H9 (cell line): ENCODE measurements around the gene BSPRY. TPM values are rescaled to one million over a fixed set of nuclear protein-coding genes. Genes with fewer than 3 reads are reported as not detected.

ENCODE experiments used
- DNase-seq: peaks from one replicate; pipeline ENCODE4 v3.0.0-alpha.2; 2017
- H2AFZ ChIP-seq: one replicate; pipeline ENCODE4 v1.6.1; 2013; ENCODE audit warnings: mild to moderate bottlenecking, low read length, control low read depth, moderate library complexity
- H2AK5ac ChIP-seq: 2 replicates; pipeline ENCODE4 v1.6.1; 2013; ENCODE audit warnings: low read length, control low read depth, mixed read lengths; ENCODE audit not compliant: insufficient read length
- H2BK120ac ChIP-seq: one replicate; pipeline ENCODE4 v1.6.1; 2013; ENCODE audit warnings: low read depth, mild to moderate bottlenecking, low read length, control low read depth, inconsistent platforms; ENCODE audit not compliant: poor library complexity, severe bottlenecking
- H2BK12ac ChIP-seq: 2 replicates; pipeline ENCODE4 v1.6.1; 2013; ENCODE audit warnings: low read length, control low read depth, mixed read lengths, low read depth; ENCODE audit not compliant: insufficient read length
- H2BK15ac ChIP-seq: 2 replicates; pipeline ENCODE4 v1.6.1; 2013; ENCODE audit warnings: low read depth, low read length, control low read depth
- H2BK20ac ChIP-seq: one replicate; pipeline ENCODE4 v1.6.1; 2013; ENCODE audit warnings: low read depth, mild to moderate bottlenecking, low read length, control low read depth, inconsistent platforms; ENCODE audit not compliant: poor library complexity, severe bottlenecking
- H2BK5ac ChIP-seq: 2 replicates; pipeline ENCODE4 v1.6.1; 2013; ENCODE audit warnings: low read length, control low read depth, mixed read lengths; ENCODE audit not compliant: insufficient read length
- H3K14ac ChIP-seq: 2 replicates; pipeline ENCODE4 v1.6.1; 2013; ENCODE audit warnings: low read length, control low read depth; ENCODE audit not compliant: insufficient read depth
- H3K18ac ChIP-seq: 2 replicates; pipeline ENCODE4 v1.6.1; 2013; ENCODE audit warnings: low read depth, mild to moderate bottlenecking, mixed read lengths, low read length, control low read depth; ENCODE audit not compliant: insufficient read length
- H3K23ac ChIP-seq: 2 replicates; pipeline ENCODE4 v1.6.1; 2013; ENCODE audit warnings: low read length, control low read depth, mixed read lengths, low read depth; ENCODE audit not compliant: insufficient read length
- H3K23me2 ChIP-seq: 2 replicates; pipeline ENCODE4 v1.6.1; 2013; ENCODE audit warnings: low read depth, mild to moderate bottlenecking, mixed read lengths, low read length, control low read depth; ENCODE audit not compliant: insufficient read length, poor library complexity, severe bottlenecking
- H3K27ac ChIP-seq: 2 replicates; pipeline ENCODE4 v1.5.1; 2013; ENCODE audit warnings: low read length, control low read depth, mixed read lengths, low read depth; ENCODE audit not compliant: insufficient read length
- H3K27me3 ChIP-seq: 2 replicates; pipeline ENCODE4 v1.6.1; 2013; ENCODE audit warnings: low read length, control low read depth, inconsistent platforms; ENCODE audit not compliant: insufficient read depth
- H3K4ac ChIP-seq: 2 replicates; pipeline ENCODE4 v1.6.1; 2013; ENCODE audit warnings: low read depth, mild to moderate bottlenecking, control low read depth, inconsistent platforms, low read length, moderate library complexity
- H3K4me1 ChIP-seq: 2 replicates; pipeline ENCODE4 v1.6.1; 2013; ENCODE audit warnings: low read length, control low read depth, inconsistent platforms; ENCODE audit not compliant: insufficient read depth
- H3K4me2 ChIP-seq: 2 replicates; pipeline ENCODE4 v1.6.1; 2013; ENCODE audit warnings: low read length, control low read depth, mixed read lengths; ENCODE audit not compliant: insufficient read length, insufficient read depth
- H3K56ac ChIP-seq: 2 replicates; pipeline ENCODE4 v1.6.1; 2013; ENCODE audit warnings: low read depth, mild to moderate bottlenecking, mixed read lengths, low read length, control low read depth; ENCODE audit not compliant: insufficient read length
- H3K79me1 ChIP-seq: 2 replicates; pipeline ENCODE4 v1.6.1; 2013; ENCODE audit warnings: low read depth, mild to moderate bottlenecking, moderate library complexity, low read length, control low read depth, inconsistent platforms; ENCODE audit not compliant: insufficient read depth, poor library complexity, severe bottlenecking
- H3K79me2 ChIP-seq: 2 replicates; pipeline ENCODE4 v1.6.1; 2013; ENCODE audit warnings: low read length, control low read depth, inconsistent platforms; ENCODE audit not compliant: insufficient read depth
- H3K9ac ChIP-seq: 2 replicates; pipeline ENCODE4 v1.6.1; 2013; ENCODE audit warnings: low read length, control low read depth, mixed read lengths; ENCODE audit not compliant: insufficient read length; ENCODE audit errors: extremely low read depth
- H3K9me3 ChIP-seq: one replicate; pipeline ENCODE4 v1.6.1; 2013; ENCODE audit warnings: low read depth, low read length, inconsistent platforms; ENCODE audit not compliant: control insufficient read depth
- H3T11ph ChIP-seq: one replicate; pipeline ENCODE4 v1.6.1; 2013; ENCODE audit warnings: mild to moderate bottlenecking, low read length, control low read depth, inconsistent platforms
- H4K20me1 ChIP-seq: one replicate; pipeline ENCODE4 v1.6.1; 2013; ENCODE audit not compliant: control insufficient read depth, insufficient read length, insufficient read depth
- H4K5ac ChIP-seq: 2 replicates; pipeline ENCODE4 v1.6.1; 2013; ENCODE audit warnings: low read depth, mild to moderate bottlenecking, mixed read lengths, low read length, control low read depth; ENCODE audit not compliant: insufficient read length
- H4K8ac ChIP-seq: replicated peaks from 2 replicates; pipeline ENCODE4 v1.6.1; 2013; ENCODE audit warnings: low read length, control low read depth, mixed read lengths, low read depth; ENCODE audit not compliant: insufficient read length
- H4K91ac ChIP-seq: 2 replicates; pipeline ENCODE4 v1.6.1; 2013; ENCODE audit warnings: low read depth, mild to moderate bottlenecking, moderate library complexity, mixed read lengths, low read length, control low read depth; ENCODE audit not compliant: insufficient read length
- H3K27ac Mint-ChIP-seq, 3 experiments: 2 replicates in 2 of 3; 3 replicates in 1 of 3; pipeline ENCODE4 v1.8.0; 2020 to 2021; ENCODE audit warnings: mixed read lengths in 3 of 3, mild to moderate bottlenecking in 1 of 3, moderate library complexity in 1 of 3
- H3K27me3 Mint-ChIP-seq: 2 replicates; pipeline ENCODE4 v1.8.0; 2021; ENCODE audit warnings: low read depth, mild to moderate bottlenecking, moderate library complexity, mixed read lengths
- H3K36me3 Mint-ChIP-seq, 3 experiments: 2 replicates in 2 of 3; 3 replicates in 1 of 3; pipeline ENCODE4 v1.8.0; 2020 to 2021; ENCODE audit warnings: low read depth in 3 of 3, mixed read lengths in 3 of 3; ENCODE audit not compliant: insufficient read depth in 1 of 3
- H3K4me1 Mint-ChIP-seq, 2 experiments: 2 replicates each; pipeline ENCODE4 v1.8.0; 2020; ENCODE audit warnings: mixed read lengths in 2 of 2
- H3K4me3 Mint-ChIP-seq, 2 experiments: 2 replicates in 1 of 2; 3 replicates in 1 of 2; pipeline ENCODE4 v1.8.0; 2020 to 2021; ENCODE audit warnings: mild to moderate bottlenecking in 2 of 2, mixed read lengths in 2 of 2, moderate library complexity in 1 of 2
- H3K9me3 Mint-ChIP-seq, 2 experiments: 2 replicates in 1 of 2; 3 replicates in 1 of 2; pipeline ENCODE4 v1.8.0; 2020; ENCODE audit warnings: mild to moderate bottlenecking in 2 of 2, mixed read lengths in 2 of 2, moderate library complexity in 1 of 2
- WGBS: extraction: QIAGEN DNeasy Blood & Tissue Kit; methylation state at CpG from one replicate; pipeline ENCODE4 v1.1.7; 2013; ENCODE audit warnings: missing lambda C conversion rate, low lambda C conversion rate, mixed read lengths; ENCODE audit not compliant: insufficient read length; ENCODE audit errors: extremely low coverage; 5-methylcytosine and 5-hydroxymethylcytosine counted together
- total RNA-seq: library from RNA; stranded (reverse); gene quantifications from 2 replicates; pipeline ENCODE4 v1.2.1, GENCODE V29; 2021
- TF ChIP-seq, protein P1 (sequence below): fragments of 200-600 bp; sonication (generic); conservative IDR thresholded peaks from 3 replicates; pipeline ENCODE4 v1.8.0; 2021; ENCODE audit warnings: antibody characterized with exemption, mild to moderate bottlenecking

The BSPRY gene
- total RNA-seq, 1 experiment from 2014 or later, result 4.5 TPM

DNA sequence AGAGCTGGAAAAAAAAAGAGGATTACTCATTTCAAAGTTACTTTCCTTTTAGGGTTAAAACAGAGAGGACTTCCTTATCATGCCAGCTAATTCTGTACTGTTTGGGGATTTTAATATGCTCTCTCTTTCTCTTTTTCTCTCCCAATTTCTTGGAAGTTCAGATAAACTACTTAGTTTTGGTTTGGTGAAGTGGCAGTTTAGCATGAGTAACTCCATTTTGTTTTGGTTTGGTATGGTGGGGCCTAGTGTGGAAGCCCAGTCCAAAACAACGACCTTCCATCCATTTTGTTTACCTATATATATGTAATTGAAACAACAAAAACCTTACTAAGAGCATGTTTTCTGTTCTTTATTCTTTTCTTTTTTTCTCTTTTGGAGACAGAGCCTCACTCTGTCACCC lies 3.7 kb upstream of the BSPRY start:
- H2AK5ac ChIP-seq, result no peak overlapping the region
- TF ChIP-seq, protein P1, sequence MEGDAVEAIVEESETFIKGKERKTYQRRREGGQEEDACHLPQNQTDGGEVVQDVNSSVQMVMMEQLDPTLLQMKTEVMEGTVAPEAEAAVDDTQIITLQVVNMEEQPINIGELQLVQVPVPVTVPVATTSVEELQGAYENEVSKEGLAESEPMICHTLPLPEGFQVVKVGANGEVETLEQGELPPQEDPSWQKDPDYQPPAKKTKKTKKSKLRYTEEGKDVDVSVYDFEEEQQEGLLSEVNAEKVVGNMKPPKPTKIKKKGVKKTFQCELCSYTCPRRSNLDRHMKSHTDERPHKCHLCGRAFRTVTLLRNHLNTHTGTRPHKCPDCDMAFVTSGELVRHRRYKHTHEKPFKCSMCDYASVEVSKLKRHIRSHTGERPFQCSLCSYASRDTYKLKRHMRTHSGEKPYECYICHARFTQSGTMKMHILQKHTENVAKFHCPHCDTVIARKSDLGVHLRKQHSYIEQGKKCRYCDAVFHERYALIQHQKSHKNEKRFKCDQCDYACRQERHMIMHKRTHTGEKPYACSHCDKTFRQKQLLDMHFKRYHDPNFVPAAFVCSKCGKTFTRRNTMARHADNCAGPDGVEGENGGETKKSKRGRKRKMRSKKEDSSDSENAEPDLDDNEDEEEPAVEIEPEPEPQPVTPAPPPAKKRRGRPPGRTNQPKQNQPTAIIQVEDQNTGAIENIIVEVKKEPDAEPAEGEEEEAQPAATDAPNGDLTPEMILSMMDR, result no peak
- no peak overlapping the region for H3K23ac ChIP-seq
- no peak overlapping the region for H2BK5ac ChIP-seq
- no CpG with 5 or more reads among the region's 1 CpG for WGBS
- no peaks in the 10 kb centered on the region for H3K9me3 ChIP-seq
- H4K5ac ChIP-seq, result no peak overlapping the region
- Mint-ChIP-seq H3K9me3 (no peaks in the 10 kb centered on the region; a peak in 1 of 5 replicates), H3K27ac (no peak overlapping the region), H3K4me1 (peaks cover 12 to 13% of the 10 kb centered on the region in 2 experiments), H3K36me3 (no peaks in the 10 kb centered on the region), H3K27me3 (peaks cover 54% of the 10 kb centered on the region), H3K4me3 (no peak overlapping the region)
- H3T11ph ChIP-seq, result no peak overlapping the region
- H3K4ac ChIP-seq, result no peak overlapping the region
- no peak overlapping the region for H3K27ac ChIP-seq
- no peak overlapping the region for H2BK12ac ChIP-seq
- no peak overlapping the region for H3K9ac ChIP-seq
- no peaks in the 10 kb centered on the region; the same call in 1 of the 2 replicates for H3K27me3 ChIP-seq
- no peak overlapping the region for H2AFZ ChIP-seq
- H3K79me1 ChIP-seq, result no peaks in the 10 kb centered on the region
- no peak overlapping the region for H2BK15ac ChIP-seq
- no peak overlapping the region for H3K18ac ChIP-seq
- no peak overlapping the region for H3K14ac ChIP-seq
- no peak overlapping the region for H3K4me2 ChIP-seq
- no peak overlapping the region for H4K8ac ChIP-seq
- no peaks in the 10 kb centered on the region for H3K79me2 ChIP-seq
- peaks cover 9% of the 10 kb centered on the region for H3K23me2 ChIP-seq
- H3K56ac ChIP-seq, result no peak overlapping the region
- H2BK20ac ChIP-seq, result no peak overlapping the region
- H3K4me1 ChIP-seq, result no peaks in the 10 kb centered on the region; the same call in 1 of the 2 replicates
- H4K20me1 ChIP-seq, result no peaks in the 10 kb centered on the region
- H4K91ac ChIP-seq, result no peak overlapping the region
- no peak overlapping the region for H2BK120ac ChIP-seq
- no peak for DNase-seq
